PC-3 (cell line): ENCODE measurements around the gene FAM241B. TPM values are rescaled to one million over a fixed set of nuclear protein-coding genes. Genes with fewer than 3 reads are reported as not detected.
A peak's percentile ranks its signal among the peaks of the same experiment; 100 is the strongest.

ENCODE experiments used
- ATAC-seq: fragments of 200-7000 bp; cut with Tn5 transposase; 2 replicates; pipeline ENCODE4 v1.9.1; 2020; ENCODE audit warnings: mild to moderate bottlenecking, moderate library complexity
- BruUV-seq: library from RNA; stranded (reverse); fragments of 400-500 nt; replicated peaks from 2 replicates; lab custom pipeline; 2021; lab: Mats Ljungman, UMichigan
- CTCF ChIA-PET: fragments of 300-600 bp; sonication (Branson Sonifier 250); formaldehyde crosslinking; loops from one replicate; lab custom pipeline; 2022; ENCODE audit warnings: antibody characterized with exemption; lab: Charles Lee
- POLR2A ChIA-PET: fragments of 300-600 bp; sonication (Branson Sonifier 250); formaldehyde crosslinking; loops from one replicate; lab custom pipeline; 2022; ENCODE audit warnings: antibody characterized with exemption; ENCODE audit not compliant: unreplicated experiment; lab: Charles Lee
- DNase-seq: peaks from one replicate; pipeline ENCODE4 v3.0.0-alpha.2; 2015
- H2AFZ ChIP-seq: fragments of 300-600 bp; sonication (generic); 2 replicates; pipeline ENCODE4 v1.6.0; 2016; ENCODE audit warnings: antibody characterized with exemption, low read length
- H3F3A ChIP-seq: fragments of 300-600 bp; sonication (generic); one replicate; pipeline ENCODE4 v1.6.0; 2017; ENCODE audit warnings: antibody characterized with exemption, low read length, control low read depth, mild to moderate bottlenecking; ENCODE audit not compliant: unreplicated experiment
- H3K27ac ChIP-seq: fragments of 300-600 bp; sonication (generic); 2 replicates; pipeline ENCODE4 v1.5.1; 2016; ENCODE audit warnings: mild to moderate bottlenecking, low read length
- H3K27me3 ChIP-seq: fragments of 300-600 bp; sonication (generic); 2 replicates; pipeline ENCODE4 v1.6.1; 2016; ENCODE audit warnings: low read length, mixed read lengths
- H3K36me3 ChIP-seq: fragments of 300-600 bp; sonication (generic); 2 replicates; pipeline ENCODE4 v1.6.1; 2016; ENCODE audit warnings: low read depth, mixed run types, low read length, mixed read lengths
- H3K4me1 ChIP-seq: fragments of 300-600 bp; sonication (generic); 2 replicates; pipeline ENCODE4 v1.5.1; 2016; ENCODE audit warnings: low read length; ENCODE audit not compliant: insufficient read depth
- H3K4me2 ChIP-seq: fragments of 300-600 bp; sonication (generic); 2 replicates; pipeline ENCODE4 v1.6.0; 2016; ENCODE audit warnings: low read length
- H3K4me3 ChIP-seq: fragments of 300-600 bp; sonication (generic); 2 replicates; pipeline ENCODE4 v1.5.1; 2016; ENCODE audit warnings: mild to moderate bottlenecking, low read length, mixed read lengths
- H3K79me2 ChIP-seq: fragments of 300-600 bp; sonication (generic); 2 replicates; pipeline ENCODE4 v1.6.1; 2017; ENCODE audit warnings: low read length, mixed read lengths
- H3K9ac ChIP-seq: fragments of 300-600 bp; sonication (generic); 2 replicates; pipeline ENCODE4 v1.6.0; 2016; ENCODE audit warnings: mild to moderate bottlenecking, low read length
- H3K9me2 ChIP-seq: fragments of 300-600 bp; sonication (generic); replicated peaks from 2 replicates; pipeline ENCODE4 v1.6.1; 2016; ENCODE audit warnings: mixed run types, low read length, mixed read lengths
- H3K9me3 ChIP-seq: fragments of 300-600 bp; sonication (generic); 2 replicates; pipeline ENCODE4 v1.6.1; 2016; ENCODE audit warnings: low read length, mixed read lengths
- H4K20me1 ChIP-seq: fragments of 300-600 bp; sonication (generic); 2 replicates; pipeline ENCODE4 v1.6.1; 2016; ENCODE audit warnings: low read length, mixed read lengths
- CTCF ChIP-seq: fragments of 300-600 bp; sonication (generic); conservative IDR thresholded peaks from 2 replicates; pipeline ENCODE4 v1.5.1; 2017; ENCODE audit warnings: antibody characterized with exemption, low read depth, mild to moderate bottlenecking, low read length
- EZH2 ChIP-seq: fragments of 300-600 bp; sonication (generic); IDR thresholded peaks from one replicate; pipeline ENCODE4 v1.6.1; 2017; ENCODE audit warnings: antibody characterized with exemption, mild to moderate bottlenecking, low read length; ENCODE audit not compliant: unreplicated experiment
- EZH2phosphoT487 ChIP-seq: fragments of 300-600 bp; sonication (generic); IDR thresholded peaks from 2 replicates; pipeline ENCODE4 v1.6.1; 2018; ENCODE audit warnings: mild to moderate bottlenecking, antibody characterized with exemption, low read length, borderline replicate concordance
- intact Hi-C: fragments of 100-400 bp; cut with micrococcal nuclease; formaldehyde crosslinking; loops from 2 replicates; pipeline ENCODE4 v1.9.0; 2023
- total RNA-seq: library from RNA; depleted of rRNA; stranded (reverse); fragments of >200 nt; gene quantifications from 2 replicates; pipeline ENCODE4 v1.2.3, GENCODE V29; 2014

Gene FAM241B
- total RNA-seq, 1 experiment from 2014 or later: 45.4 TPM

GRCh38 chr10:69583106-69583505, 46.9 kb upstream of the FAM241B start:
- Histone ChIP-seq H3K4me2 (no peak overlapping the region), H3K27me3 (peaks cover 96% of the 10 kb centered on the region), H3K36me3 (no peaks in the 10 kb centered on the region), H3K9me2 (no peaks in the 10 kb centered on the region), H4K20me1 (no peaks in the 10 kb centered on the region), H3F3A (no peaks in the 10 kb centered on the region), H3K27ac (no peak overlapping the region), H2AFZ (no peak overlapping the region), H3K4me3 (no peak overlapping the region), H3K9ac (no peak overlapping the region), H3K79me2 (no peaks in the 10 kb centered on the region), H3K9me3 (no peaks in the 10 kb centered on the region), H3K4me1 (no peaks in the 10 kb centered on the region)
- TF ChIP-seq EZH2phosphoT487: no peak
- TF ChIP-seq EZH2: no peak
- TF ChIP-seq CTCF: no peak
- no peak for ATAC-seq
- ChIA-PET POLR2A (no interaction called here), CTCF (no interaction called here)
- intact Hi-C loops: no loop called here
- no TSS peak for BruUV-seq
- no peak for DNase-seq

- H2AFZ ChIP-seq: no peak overlapping the region
- no TSS peak for BruUV-seq
- peaks cover 89% of the 10 kb centered on the region for H3K27me3 ChIP-seq
- ChIA-PET CTCF (no interaction called here), POLR2A (no interaction called here)
- no peak overlapping the region for H3K27ac ChIP-seq
- H3K36me3 ChIP-seq: no peaks in the 10 kb centered on the region
- no peaks in the 10 kb centered on the region for H3K79me2 ChIP-seq
- no peak overlapping the region for H3K4me3 ChIP-seq
- ATAC-seq (no peak), DNase-seq (no peak)
- H3K9ac ChIP-seq: no peak overlapping the region
- no peaks in the 10 kb centered on the region for H3K4me1 ChIP-seq
- H3K9me3 ChIP-seq: no peaks in the 10 kb centered on the region
- TF ChIP-seq EZH2 (no peak), CTCF (no peak), EZH2phosphoT487 (no peak)
- H3F3A ChIP-seq: no peaks in the 10 kb centered on the region
- H3K9me2 ChIP-seq: no peaks in the 10 kb centered on the region
- intact Hi-C loops: no loop called here
- no peak overlapping the region for H3K4me2 ChIP-seq
- H4K20me1 ChIP-seq: no peaks in the 10 kb centered on the region
Measured at GRCh38 chr10:69584624-69585023, 45.4 kb upstream of the FAM241B start.

GRCh38 chr10:69588358-69588757, 41.7 kb upstream of the FAM241B start:
- no peaks in the 10 kb centered on the region for H3K79me2 ChIP-seq
- no peak for TF ChIP-seq EZH2phosphoT487
- TF ChIP-seq CTCF: no peak
- no peak for TF ChIP-seq EZH2
- POLR2A ChIA-PET: no interaction called here
- H3K27ac ChIP-seq: no peak overlapping the region
- H3K4me2 ChIP-seq: no peak overlapping the region
- no peak overlapping the region for H3K4me3 ChIP-seq
- CTCF ChIA-PET: no interaction called here
- H3K36me3 ChIP-seq: no peaks in the 10 kb centered on the region
- peaks cover 55% of the 10 kb centered on the region for H3K27me3 ChIP-seq
- no peak overlapping the region for H3K9ac ChIP-seq
- no peak overlapping the region for H2AFZ ChIP-seq
- DNase-seq (no peak), ATAC-seq (peak; percentile 43)
- no peaks in the 10 kb centered on the region for H3F3A ChIP-seq
- H3K9me2 ChIP-seq: no peaks in the 10 kb centered on the region
- no peaks in the 10 kb centered on the region for H3K4me1 ChIP-seq
- no TSS peak for BruUV-seq
- H4K20me1 ChIP-seq: no peaks in the 10 kb centered on the region
- H3K9me3 ChIP-seq: no peaks in the 10 kb centered on the region
- intact Hi-C loops: no loop called here
